HEK293 (cell line): ENCODE measurements around the gene UBE2D3.

Source experiments
- CTCF ChIA-PET: fragments of 350-600 bp; formaldehyde crosslinking; extraction: SDS; loops from one replicate; lab custom pipeline; 2021; ENCODE audit warnings: antibody characterized with exemption; lab: Yijun Ruan, JAX
- POLR2A ChIA-PET: fragments of 300-600 bp; formaldehyde crosslinking; extraction: SDS; loops from one replicate; lab custom pipeline; 2020; ENCODE audit warnings: antibody characterized with exemption, inconsistent platforms; lab: Yijun Ruan, JAX
- H3K27ac ChIP-seq: fragments of 200-500 bp; sonication (Bioruptor generic); 2 replicates; pipeline ENCODE4 v1.5.1; 2014; ENCODE audit warnings: low read depth, low read length, control low read depth, inconsistent platforms; ENCODE audit errors: extremely low read depth
- H3K36me3 ChIP-seq, 2 experiments: fragments of 200-500 bp in 1 of 2; sonication (Bioruptor generic) in 1 of 2; 1 replicate in 1 of 2; 2 replicates in 1 of 2; pipeline ENCODE4 v1.5.1; 2014 to 2017; ENCODE audit warnings: inconsistent platforms in 2 of 2, low read length in 2 of 2; ENCODE audit not compliant: control insufficient read depth in 2 of 2, insufficient read depth in 1 of 2
- H3K4me1 ChIP-seq: fragments of 200-500 bp; sonication (Bioruptor generic); 2 replicates; pipeline ENCODE4 v1.5.1; 2014; ENCODE audit warnings: mild to moderate bottlenecking, low read length, inconsistent platforms; ENCODE audit not compliant: control insufficient read depth, insufficient read depth
- H3K4me3 ChIP-seq: 2 replicates; pipeline ENCODE4 v1.5.1; 2011; ENCODE audit warnings: low read depth, mild to moderate bottlenecking, control low read depth, low read length, moderate library complexity
- H3K9me3 ChIP-seq: fragments of 200-500 bp; sonication (Bioruptor generic); 2 replicates; pipeline ENCODE4 v1.5.1; 2014; ENCODE audit warnings: low read depth, low read length, inconsistent platforms; ENCODE audit not compliant: control insufficient read depth, insufficient read depth
- PBX3 ChIP-seq: sonication (generic); formaldehyde crosslinking; IDR thresholded peaks from 2 replicates; pipeline ENCODE4 v1.8.1; 2022; ENCODE audit warnings: mild to moderate bottlenecking, moderate library complexity, missing genetic modification reagents
- TRIM28 ChIP-seq: IDR thresholded peaks from 2 replicates; pipeline ENCODE4 v1.6.1; 2011; ENCODE audit warnings: low read length, control low read depth, borderline replicate concordance
- ZNF138 ChIP-seq: fragments of 450-650 bp; formaldehyde crosslinking; IDR thresholded peaks from 2 replicates; pipeline ENCODE4 v1.5.1; 2016; ENCODE audit warnings: missing biosample characterization, missing genetic modification characterization, borderline replicate concordance
- ZNF2 ChIP-seq: fragments of 450-650 bp; formaldehyde crosslinking; IDR thresholded peaks from 2 replicates; pipeline ENCODE4 v1.5.1; 2016; ENCODE audit warnings: missing biosample characterization, missing genetic modification characterization
- ZNF354C ChIP-seq: fragments of 450-650 bp; formaldehyde crosslinking; IDR thresholded peaks from 2 replicates; pipeline ENCODE4 v1.5.1; 2016; ENCODE audit warnings: missing biosample characterization, missing genetic modification characterization, low read depth, borderline replicate concordance
- ZNF423 ChIP-seq: fragments of 450-650 bp; formaldehyde crosslinking; IDR thresholded peaks from 2 replicates; pipeline ENCODE4 v1.5.1; 2016; ENCODE audit warnings: missing biosample characterization, missing genetic modification characterization
- ZNF544 ChIP-seq: fragments of 450-650 bp; formaldehyde crosslinking; IDR thresholded peaks from 2 replicates; pipeline ENCODE4 v1.5.0; 2017; ENCODE audit warnings: missing biosample characterization, missing genetic modification characterization
- ZNF548 ChIP-seq: fragments of 450-650 bp; formaldehyde crosslinking; IDR thresholded peaks from 2 replicates; pipeline ENCODE4 v1.5.1; 2016; ENCODE audit warnings: missing biosample characterization, missing genetic modification characterization
- ZNF629 ChIP-seq: fragments of 450-650 bp; formaldehyde crosslinking; IDR thresholded peaks from 2 replicates; pipeline ENCODE4 v1.5.1; 2017; ENCODE audit warnings: missing biosample characterization, missing genetic modification characterization
- ZNF639 ChIP-seq: fragments of 450-650 bp; formaldehyde crosslinking; IDR thresholded peaks from 2 replicates; pipeline ENCODE4 v1.5.1; 2016; ENCODE audit warnings: missing biosample characterization, missing genetic modification characterization
- ZNF843 ChIP-seq: fragments of 450-650 bp; formaldehyde crosslinking; IDR thresholded peaks from 2 replicates; pipeline ENCODE4 v1.5.1; 2016; ENCODE audit warnings: missing biosample characterization, missing genetic modification characterization
- TF ChIP-seq, protein P1 (sequence below): fragments of 450-650 bp; formaldehyde crosslinking; IDR thresholded peaks from 2 replicates; pipeline ENCODE4 v1.5.1; 2017; ENCODE audit warnings: missing biosample characterization, missing genetic modification characterization
- TF ChIP-seq, protein P2 (sequence below): fragments of 450-650 bp; formaldehyde crosslinking; IDR thresholded peaks from 2 replicates; pipeline ENCODE4 v1.5.1; 2016; ENCODE audit warnings: missing biosample characterization, missing genetic modification characterization, borderline replicate concordance
- TF ChIP-seq, protein P3 (sequence below): fragments of 450-650 bp; formaldehyde crosslinking; IDR thresholded peaks from 2 replicates; pipeline ENCODE4 v1.5.1; 2016; ENCODE audit warnings: missing biosample characterization, missing genetic modification characterization, borderline replicate concordance

The UBE2D3 gene

GRCh38 chr4:102862747-102863146 lies 35.4 kb upstream of the UBE2D3 start:
- CTCF ChIA-PET, result no interaction called here
- Histone ChIP-seq H3K4me3 (no peak overlapping the region), H3K4me1 (no peaks in the 10 kb centered on the region), H3K27ac (no peak overlapping the region), H3K36me3 (peaks cover 0 to 3% of the 10 kb centered on the region in 2 experiments; a peak in 1 of 3 replicates), H3K9me3 (no peaks in the 10 kb centered on the region)
- POLR2A ChIA-PET, result no interaction called here
- TF ChIP-seq ZNF544, result no peak
- TF ChIP-seq, protein P1, sequence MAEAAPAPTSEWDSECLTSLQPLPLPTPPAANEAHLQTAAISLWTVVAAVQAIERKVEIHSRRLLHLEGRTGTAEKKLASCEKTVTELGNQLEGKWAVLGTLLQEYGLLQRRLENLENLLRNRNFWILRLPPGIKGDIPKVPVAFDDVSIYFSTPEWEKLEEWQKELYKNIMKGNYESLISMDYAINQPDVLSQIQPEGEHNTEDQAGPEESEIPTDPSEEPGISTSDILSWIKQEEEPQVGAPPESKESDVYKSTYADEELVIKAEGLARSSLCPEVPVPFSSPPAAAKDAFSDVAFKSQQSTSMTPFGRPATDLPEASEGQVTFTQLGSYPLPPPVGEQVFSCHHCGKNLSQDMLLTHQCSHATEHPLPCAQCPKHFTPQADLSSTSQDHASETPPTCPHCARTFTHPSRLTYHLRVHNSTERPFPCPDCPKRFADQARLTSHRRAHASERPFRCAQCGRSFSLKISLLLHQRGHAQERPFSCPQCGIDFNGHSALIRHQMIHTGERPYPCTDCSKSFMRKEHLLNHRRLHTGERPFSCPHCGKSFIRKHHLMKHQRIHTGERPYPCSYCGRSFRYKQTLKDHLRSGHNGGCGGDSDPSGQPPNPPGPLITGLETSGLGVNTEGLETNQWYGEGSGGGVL (tag by site-specific recombination), result no peak
- TF ChIP-seq ZNF639 (tag by site-specific recombination), result no peak
- no peak for TF ChIP-seq ZNF423 (tag by site-specific recombination)
- TF ChIP-seq, protein P2, sequence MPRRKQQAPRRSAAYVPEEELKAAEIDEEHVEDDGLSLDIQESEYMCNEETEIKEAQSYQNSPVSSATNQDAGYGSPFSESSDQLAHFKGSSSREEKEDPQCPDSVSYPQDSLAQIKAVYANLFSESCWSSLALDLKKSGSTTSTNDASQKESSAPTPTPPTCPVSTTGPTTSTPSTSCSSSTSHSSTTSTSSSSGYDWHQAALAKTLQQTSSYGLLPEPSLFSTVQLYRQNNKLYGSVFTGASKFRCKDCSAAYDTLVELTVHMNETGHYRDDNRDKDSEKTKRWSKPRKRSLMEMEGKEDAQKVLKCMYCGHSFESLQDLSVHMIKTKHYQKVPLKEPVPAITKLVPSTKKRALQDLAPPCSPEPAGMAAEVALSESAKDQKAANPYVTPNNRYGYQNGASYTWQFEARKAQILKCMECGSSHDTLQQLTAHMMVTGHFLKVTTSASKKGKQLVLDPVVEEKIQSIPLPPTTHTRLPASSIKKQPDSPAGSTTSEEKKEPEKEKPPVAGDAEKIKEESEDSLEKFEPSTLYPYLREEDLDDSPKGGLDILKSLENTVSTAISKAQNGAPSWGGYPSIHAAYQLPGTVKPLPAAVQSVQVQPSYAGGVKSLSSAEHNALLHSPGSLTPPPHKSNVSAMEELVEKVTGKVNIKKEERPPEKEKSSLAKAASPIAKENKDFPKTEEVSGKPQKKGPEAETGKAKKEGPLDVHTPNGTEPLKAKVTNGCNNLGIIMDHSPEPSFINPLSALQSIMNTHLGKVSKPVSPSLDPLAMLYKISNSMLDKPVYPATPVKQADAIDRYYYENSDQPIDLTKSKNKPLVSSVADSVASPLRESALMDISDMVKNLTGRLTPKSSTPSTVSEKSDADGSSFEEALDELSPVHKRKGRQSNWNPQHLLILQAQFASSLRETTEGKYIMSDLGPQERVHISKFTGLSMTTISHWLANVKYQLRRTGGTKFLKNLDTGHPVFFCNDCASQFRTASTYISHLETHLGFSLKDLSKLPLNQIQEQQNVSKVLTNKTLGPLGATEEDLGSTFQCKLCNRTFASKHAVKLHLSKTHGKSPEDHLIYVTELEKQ (tag by site-specific recombination), result no peak
- no peak for TF ChIP-seq ZNF354C (tag by site-specific recombination)
- TF ChIP-seq ZNF843 (tag by site-specific recombination), result no peak
- TF ChIP-seq TRIM28, result no peak
- no peak for TF ChIP-seq ZNF2 (tag by site-specific recombination)
- TF ChIP-seq, protein P3, sequence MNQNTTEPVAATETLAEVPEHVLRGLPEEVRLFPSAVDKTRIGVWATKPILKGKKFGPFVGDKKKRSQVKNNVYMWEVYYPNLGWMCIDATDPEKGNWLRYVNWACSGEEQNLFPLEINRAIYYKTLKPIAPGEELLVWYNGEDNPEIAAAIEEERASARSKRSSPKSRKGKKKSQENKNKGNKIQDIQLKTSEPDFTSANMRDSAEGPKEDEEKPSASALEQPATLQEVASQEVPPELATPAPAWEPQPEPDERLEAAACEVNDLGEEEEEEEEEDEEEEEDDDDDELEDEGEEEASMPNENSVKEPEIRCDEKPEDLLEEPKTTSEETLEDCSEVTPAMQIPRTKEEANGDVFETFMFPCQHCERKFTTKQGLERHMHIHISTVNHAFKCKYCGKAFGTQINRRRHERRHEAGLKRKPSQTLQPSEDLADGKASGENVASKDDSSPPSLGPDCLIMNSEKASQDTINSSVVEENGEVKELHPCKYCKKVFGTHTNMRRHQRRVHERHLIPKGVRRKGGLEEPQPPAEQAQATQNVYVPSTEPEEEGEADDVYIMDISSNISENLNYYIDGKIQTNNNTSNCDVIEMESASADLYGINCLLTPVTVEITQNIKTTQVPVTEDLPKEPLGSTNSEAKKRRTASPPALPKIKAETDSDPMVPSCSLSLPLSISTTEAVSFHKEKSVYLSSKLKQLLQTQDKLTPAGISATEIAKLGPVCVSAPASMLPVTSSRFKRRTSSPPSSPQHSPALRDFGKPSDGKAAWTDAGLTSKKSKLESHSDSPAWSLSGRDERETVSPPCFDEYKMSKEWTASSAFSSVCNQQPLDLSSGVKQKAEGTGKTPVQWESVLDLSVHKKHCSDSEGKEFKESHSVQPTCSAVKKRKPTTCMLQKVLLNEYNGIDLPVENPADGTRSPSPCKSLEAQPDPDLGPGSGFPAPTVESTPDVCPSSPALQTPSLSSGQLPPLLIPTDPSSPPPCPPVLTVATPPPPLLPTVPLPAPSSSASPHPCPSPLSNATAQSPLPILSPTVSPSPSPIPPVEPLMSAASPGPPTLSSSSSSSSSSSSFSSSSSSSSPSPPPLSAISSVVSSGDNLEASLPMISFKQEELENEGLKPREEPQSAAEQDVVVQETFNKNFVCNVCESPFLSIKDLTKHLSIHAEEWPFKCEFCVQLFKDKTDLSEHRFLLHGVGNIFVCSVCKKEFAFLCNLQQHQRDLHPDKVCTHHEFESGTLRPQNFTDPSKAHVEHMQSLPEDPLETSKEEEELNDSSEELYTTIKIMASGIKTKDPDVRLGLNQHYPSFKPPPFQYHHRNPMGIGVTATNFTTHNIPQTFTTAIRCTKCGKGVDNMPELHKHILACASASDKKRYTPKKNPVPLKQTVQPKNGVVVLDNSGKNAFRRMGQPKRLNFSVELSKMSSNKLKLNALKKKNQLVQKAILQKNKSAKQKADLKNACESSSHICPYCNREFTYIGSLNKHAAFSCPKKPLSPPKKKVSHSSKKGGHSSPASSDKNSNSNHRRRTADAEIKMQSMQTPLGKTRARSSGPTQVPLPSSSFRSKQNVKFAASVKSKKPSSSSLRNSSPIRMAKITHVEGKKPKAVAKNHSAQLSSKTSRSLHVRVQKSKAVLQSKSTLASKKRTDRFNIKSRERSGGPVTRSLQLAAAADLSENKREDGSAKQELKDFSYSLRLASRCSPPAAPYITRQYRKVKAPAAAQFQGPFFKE (tag by site-specific recombination), result no peak
- no peak for TF ChIP-seq ZNF629
- TF ChIP-seq ZNF138, result no peak
- no peak for TF ChIP-seq ZNF548 (tag by site-specific recombination)
- no peak for TF ChIP-seq PBX3 (CRISPR knock-in tag)
